NCI-H2107 treated with DMSO at 0.1 percent for 48 hours (cell line): ENCODE measurements around the gene HNRNPAB.
"Not testable (repeated sequence)": the region's sequence is repeated elsewhere in the genome, so short reads cannot be mapped to it uniquely, and the experiment has no call there.

ENCODE experiments used
- DNase-seq: peaks from one replicate; lab custom pipeline; 2025; ENCODE audit not compliant: unreplicated experiment; lab: John Stamatoyannopoulos, UW

The HNRNPAB gene

GRCh38 chr5:178196281-178196812 is 8.0 kb upstream of the HNRNPAB start:
- no peak for DNase-seq

- DNase-seq: no peak
These were observed 7.3 kb upstream of the HNRNPAB start for GRCh38 chr5:178196986-178197385.

GRCh38 chr5:178198151-178198550 is 6.2 kb upstream of the HNRNPAB start:
- not testable (repeated sequence) for DNase-seq

DNA sequence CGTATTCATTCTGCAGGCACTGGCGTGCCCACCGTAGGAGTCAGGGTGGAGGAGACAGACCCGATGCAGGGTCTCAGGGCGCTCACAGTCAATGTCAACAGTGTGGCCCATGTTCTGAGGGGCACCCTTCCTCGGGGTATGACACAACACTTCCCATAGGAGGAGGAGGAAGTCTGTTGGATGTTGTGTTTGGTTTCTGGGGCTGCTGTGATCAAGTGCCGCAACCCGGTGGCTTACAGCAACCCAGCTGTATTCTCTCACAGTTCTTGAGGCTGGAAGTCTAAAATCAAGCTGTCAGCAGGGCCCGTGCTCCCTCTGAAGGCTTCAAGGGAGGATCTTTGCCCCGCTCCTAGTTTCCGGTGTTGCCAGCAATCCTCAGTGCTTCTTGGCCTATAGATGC is 5.6 kb upstream of the HNRNPAB start:
- DNase-seq: no peak

DNA sequence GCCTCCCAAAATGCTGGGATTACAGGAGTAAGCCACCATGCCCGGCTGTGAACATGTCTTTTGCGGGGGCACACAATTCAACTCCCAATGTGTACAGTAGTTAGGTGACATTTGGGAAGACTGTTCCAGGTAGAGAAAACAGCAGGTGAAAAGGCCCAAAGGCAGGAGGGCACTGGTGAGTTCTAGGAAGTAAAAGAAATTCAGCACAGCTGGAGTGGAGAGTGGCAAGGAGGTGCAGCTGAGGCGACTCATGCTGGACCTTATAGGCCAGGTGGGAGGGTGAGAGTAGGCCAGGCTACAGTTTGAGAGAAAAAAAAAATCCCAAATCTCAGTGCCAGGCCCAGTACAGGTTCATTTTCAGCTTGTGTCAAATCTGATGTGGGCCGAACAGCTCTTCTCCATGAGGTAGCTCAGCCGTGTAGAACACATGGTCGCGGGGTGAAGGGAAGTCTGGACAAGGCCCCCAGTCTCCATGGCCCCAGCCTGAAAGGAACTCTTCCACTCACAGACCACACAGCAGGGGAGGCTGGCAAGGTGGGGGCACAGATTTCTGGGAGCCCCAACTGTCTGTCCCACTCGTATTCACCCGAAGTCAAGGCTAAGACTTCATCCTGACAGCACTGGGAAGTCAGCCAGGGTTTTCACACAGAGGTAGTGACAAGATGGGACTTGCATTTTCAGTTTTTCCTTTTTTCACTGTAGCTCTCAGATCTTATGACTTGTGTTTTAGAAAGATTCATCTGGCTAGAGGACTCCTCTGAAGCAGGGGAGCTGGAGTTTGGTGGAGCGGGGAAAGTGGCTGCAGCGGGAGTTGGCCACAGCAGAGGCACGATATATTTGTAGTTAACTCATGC is 4.5 kb upstream of the HNRNPAB start:
- no peak for DNase-seq

DNA sequence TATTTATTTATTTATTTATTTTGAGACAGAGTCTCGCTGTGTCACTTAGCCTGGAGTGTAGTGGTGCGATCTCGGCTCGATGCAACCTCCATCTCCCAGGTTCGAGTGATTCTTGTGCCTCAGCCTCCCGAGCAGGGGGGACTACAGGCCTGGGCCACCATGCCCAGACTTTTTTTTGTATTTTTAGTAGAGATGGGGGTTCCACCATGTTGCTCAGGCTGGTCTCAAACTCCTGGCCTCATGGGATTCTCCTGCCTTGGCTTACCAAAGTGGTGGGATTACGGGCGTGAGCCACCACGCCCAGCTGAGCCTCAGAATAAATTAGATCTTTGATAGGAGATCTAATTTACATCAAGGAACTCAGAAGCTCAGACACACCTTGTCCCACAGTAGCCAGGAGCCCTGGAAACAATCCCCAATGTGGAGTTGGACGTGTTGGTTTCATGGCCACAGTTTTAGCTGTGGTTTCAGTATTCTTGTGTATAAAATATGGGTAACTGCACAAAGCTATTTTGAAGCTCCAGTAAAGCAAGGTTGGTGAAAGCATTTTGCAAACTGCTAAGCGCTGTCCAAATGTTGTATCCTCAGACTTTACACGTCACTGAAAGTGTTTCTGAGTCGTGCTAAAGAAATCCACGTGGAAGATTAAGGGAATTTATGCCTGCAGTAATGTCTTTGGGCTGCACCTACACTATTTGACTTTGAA is 3.0 kb upstream of the HNRNPAB start:
- no peak for DNase-seq

DNA sequence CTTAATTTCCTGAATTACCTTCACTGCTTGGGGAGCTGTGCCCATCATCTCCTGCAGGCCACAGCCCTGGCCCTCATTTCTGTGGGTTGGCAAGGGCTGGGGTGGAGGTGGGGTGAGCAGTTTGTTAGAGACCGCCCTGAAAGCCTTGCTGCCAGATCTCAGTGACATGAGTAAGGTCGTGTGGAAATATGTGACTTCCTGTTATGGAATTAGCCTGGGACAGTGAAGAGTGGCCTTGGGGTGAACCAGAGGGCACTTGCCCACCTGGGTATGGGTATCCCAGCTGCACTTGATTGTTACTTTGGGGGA is 2.5 kb upstream of the HNRNPAB start:
- no peak for DNase-seq

GRCh38 chr5:178202541-178202940 is 1.8 kb upstream of the HNRNPAB start:
- no peak for DNase-seq

- no peak for DNase-seq
These were observed 607 bp upstream of the HNRNPAB start for GRCh38 chr5:178203670-178204181.

GRCh38 chr5:178204935-178205748 is 809 bp downstream of the HNRNPAB start:
- no peak for DNase-seq

GRCh38 chr5:178205749-178206047 is 1.4 kb downstream of the HNRNPAB start:
- DNase-seq: no peak

DNA sequence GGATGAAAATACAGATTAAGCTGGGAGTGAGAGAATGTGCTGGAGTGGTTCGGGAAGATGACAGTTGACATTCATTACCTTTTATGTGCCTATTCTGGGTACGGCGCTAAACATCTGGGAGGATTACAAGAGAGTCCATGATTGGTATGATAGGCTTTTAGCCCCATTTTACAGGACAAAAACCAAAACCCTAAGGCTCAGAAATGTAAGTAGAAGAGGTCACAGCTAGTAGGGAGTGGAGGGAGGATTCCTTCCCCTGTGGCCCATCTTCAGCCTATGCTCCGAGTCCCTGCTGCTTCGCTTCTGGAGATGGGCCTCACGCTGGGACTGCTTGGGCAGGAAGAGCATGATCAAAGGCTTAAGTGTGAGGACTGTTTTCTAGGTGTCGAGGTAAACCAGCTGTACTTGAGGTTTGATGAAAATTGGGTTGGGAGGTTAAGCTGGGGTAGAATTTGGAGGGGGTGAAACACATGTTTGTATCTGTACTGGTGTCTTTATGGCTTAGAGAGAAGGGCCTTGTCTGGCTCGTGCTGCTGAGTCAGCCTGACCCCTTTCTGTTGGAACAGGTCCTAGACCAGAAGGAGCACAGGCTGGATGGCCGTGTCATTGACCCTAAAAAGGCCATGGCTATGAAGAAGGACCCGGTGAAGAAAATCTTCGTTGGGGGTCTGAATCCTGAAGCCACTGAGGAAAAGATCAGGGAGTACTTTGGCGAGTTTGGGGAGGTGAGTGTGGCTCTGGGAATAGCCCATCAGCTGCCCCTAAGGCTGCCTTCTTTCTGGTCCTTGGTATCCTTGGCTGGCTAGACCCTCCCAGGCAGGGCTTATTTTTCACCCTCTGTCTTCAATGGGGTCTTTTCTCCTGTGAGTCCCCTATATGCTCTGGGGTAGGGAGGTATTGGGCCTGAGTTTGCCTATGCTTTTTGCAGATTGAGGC is 2.1 kb downstream of the HNRNPAB start:
- no peak for DNase-seq

DNA sequence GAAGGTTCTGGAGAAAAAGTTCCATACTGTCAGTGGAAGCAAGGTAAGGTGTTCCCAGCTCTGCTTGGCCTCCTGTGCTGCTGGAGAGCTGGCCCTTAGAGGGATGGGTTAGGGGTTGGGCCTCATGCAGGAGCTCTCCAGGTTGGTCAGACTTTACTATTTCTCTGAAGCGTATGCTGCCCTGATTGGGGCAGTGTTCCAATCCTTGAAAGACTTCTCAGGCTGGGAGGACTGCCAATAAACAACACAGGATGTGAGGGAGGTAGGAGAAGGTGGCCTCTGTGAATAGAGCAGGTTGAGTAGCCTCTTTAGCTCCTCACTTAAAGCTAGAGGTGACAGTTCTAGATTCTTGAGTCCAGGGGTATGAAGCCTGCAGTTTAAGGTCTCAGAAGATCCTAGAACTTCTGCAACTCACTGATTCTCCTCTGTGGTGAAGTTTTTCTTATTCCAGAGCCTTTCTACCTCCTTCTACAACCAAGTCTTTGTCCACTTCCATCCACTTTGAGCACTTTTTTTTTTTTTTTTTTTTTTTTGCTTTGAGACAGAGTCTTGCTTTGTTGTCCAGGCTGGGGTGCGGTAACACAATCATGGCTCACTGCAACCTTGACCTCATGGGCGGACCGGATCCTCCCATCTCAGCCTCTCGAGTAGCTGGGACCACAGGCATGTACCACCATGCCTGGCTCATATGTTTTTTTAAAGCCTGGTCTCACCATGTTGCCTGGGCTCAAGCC is 3.0 kb downstream of the HNRNPAB start:
- DNase-seq: no peak

DNA sequence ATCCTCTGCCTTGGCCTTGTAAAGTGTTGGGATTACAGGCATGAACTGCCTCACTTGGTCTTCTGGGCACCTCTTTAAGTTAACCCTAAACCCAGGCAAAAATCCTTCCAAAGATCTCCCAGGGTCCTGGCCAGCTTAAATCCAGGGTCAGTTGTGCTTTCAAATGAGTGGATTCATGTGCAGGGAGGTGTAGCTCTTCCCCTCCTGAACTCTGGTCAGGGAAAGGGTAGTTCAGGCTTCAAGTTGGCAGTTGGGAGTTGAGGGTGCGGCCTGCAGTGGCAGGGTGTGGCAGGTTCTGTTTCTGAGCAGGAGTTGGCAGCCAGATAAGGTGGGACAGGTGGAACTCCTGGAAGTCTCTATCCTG is 3.6 kb downstream of the HNRNPAB start:
- DNase-seq: no peak

- no peak for DNase-seq
These were observed 4.4 kb downstream of the HNRNPAB start for GRCh38 chr5:178208540-178209227.

- no peak for DNase-seq
These were observed 5.2 kb downstream of the HNRNPAB start for GRCh38 chr5:178209334-178210072.

DNA sequence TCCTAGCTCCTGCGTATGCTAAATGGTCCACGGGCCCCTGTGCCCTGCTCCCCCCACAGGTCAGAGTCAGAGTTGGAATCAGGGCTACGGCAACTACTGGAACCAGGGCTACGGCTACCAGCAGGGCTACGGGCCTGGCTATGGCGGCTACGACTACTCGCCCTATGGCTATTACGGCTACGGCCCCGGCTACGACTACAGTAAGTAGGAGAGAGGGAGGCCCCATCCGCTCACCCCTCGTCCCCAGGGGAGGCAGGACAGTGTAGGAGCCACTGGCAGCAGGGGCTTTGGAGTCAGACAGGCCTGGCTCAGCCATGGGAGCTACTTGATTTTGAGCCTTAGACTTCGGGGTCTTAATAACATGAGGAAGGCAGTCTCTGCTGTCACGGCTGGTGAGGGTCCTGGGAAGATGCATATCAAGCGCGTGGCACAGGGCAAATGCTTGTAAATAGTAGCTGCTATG is 5.8 kb downstream of the HNRNPAB start:
- no peak for DNase-seq

- DNase-seq: no peak
These were observed 6.4 kb downstream of the HNRNPAB start for GRCh38 chr5:178210686-178211085.
